GM10248 (cell line): ENCODE data around the gene CUBN.

ENCODE experiments used
- CTCF ChIA-PET: fragments of 300-600 bp; sonication (Branson Sonifier 250); formaldehyde crosslinking; extraction: SDS; loops from one replicate; lab custom pipeline; 2021; ENCODE audit warnings: antibody characterized with exemption; lab: Yijun Ruan, JAX
- POLR2A ChIA-PET: fragments of 350-650 bp; sonication (Branson Sonifier 250); formaldehyde crosslinking; extraction: SDS; loops from one replicate; lab custom pipeline; 2020; ENCODE audit warnings: antibody characterized with exemption; lab: Yijun Ruan, JAX
- DNase-seq: peaks from one replicate; pipeline ENCODE4 v3.0.0; 2012; ENCODE audit errors: extremely low spot score
- TF ChIP-seq, protein P1 (sequence below): IDR thresholded peaks from 2 replicates; pipeline ENCODE4 v1.5.1; 2012; ENCODE audit warnings: mild to moderate bottlenecking, low read depth; ENCODE audit errors: extremely low read depth, missing control alignments, control extremely low read depth

CUBN gene

DNA sequence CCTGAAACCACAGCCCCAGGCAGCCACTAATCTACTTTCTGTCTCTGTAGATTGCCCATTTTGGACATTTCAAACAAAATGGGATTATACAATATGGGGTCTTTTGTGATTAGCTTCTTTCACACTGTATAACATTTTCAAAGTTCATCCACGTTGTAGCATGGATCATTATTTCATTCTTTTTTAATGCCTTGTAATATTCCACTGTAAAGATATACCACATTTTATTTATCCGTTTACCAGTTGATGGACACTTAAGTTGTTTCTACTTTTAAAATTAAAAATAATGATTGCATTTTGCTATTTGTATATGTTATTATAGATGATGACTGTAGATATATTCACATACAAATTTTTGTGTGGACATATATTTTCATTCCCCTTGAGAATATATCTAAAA lies 60.7 kb downstream of the CUBN start:
- TF ChIP-seq, protein P1, sequence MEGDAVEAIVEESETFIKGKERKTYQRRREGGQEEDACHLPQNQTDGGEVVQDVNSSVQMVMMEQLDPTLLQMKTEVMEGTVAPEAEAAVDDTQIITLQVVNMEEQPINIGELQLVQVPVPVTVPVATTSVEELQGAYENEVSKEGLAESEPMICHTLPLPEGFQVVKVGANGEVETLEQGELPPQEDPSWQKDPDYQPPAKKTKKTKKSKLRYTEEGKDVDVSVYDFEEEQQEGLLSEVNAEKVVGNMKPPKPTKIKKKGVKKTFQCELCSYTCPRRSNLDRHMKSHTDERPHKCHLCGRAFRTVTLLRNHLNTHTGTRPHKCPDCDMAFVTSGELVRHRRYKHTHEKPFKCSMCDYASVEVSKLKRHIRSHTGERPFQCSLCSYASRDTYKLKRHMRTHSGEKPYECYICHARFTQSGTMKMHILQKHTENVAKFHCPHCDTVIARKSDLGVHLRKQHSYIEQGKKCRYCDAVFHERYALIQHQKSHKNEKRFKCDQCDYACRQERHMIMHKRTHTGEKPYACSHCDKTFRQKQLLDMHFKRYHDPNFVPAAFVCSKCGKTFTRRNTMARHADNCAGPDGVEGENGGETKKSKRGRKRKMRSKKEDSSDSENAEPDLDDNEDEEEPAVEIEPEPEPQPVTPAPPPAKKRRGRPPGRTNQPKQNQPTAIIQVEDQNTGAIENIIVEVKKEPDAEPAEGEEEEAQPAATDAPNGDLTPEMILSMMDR, result no peak
- no peak for DNase-seq
- ChIA-PET POLR2A (no interaction called here), CTCF (no interaction called here)

DNA sequence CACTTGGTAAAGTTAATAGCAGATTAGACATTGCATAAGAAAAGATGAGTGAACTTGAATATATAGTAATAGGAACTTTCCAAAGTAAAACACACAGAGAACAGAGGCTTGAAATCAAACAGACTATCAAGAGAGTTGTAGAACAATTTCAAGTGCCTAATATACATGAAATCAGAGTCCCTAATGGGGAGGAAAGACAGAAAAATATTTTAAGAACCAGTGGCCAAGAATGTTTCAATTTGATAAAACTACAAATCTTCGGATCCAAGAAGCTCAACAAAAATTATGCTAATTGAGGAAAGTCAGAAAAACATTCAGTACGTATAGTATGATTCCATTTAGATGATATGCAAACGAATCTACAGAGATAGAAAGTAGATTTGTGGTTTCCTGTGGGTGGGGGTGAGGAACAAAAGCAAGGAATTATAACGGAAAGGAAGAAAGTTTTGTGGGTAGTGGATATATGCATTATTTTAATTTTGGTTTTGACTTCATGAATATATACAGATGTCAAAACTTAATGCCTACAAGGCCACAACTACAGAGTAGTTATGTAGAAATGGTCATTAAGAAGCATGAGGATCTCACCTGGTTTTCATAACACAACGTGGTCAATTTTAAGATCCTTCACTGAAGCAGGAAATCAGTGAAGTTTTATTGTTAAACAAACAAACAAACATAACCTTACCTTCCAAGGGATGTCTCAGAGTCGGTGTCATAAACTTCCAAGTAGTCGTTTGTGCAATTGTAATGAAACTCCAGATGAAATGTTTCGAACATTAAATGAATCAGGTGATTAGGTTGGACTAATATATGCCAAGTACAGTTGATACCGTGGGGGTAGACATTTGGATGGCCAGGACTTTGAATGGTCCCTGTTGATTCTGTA lies 62.0 kb downstream of the CUBN start:
- CTCF ChIA-PET, result no interaction called here
- POLR2A ChIA-PET, result no interaction called here
- TF ChIP-seq, protein P1, result no peak
- no peak for DNase-seq

DNA sequence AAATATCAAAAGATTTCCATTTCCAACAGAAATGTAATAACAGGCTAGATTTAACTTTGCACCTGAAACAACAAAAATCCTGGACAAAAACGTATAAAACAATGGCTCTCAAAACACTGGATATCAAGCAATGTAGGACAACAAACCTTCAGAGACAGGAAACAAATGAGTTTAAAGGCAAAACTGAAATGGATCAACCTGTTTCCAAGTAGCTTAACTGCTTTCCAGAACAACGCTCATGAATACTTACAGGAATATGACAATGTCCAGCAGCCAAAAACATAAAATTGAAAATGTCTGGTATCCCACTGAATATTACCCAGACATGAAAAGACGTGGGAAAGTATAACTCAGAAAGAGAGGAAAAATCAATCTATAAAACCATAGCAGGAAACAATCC lies 62.8 kb downstream of the CUBN start:
- ChIA-PET CTCF (no interaction called here), POLR2A (no interaction called here)
- TF ChIP-seq, protein P1, result no peak
- no peak for DNase-seq

DNA sequence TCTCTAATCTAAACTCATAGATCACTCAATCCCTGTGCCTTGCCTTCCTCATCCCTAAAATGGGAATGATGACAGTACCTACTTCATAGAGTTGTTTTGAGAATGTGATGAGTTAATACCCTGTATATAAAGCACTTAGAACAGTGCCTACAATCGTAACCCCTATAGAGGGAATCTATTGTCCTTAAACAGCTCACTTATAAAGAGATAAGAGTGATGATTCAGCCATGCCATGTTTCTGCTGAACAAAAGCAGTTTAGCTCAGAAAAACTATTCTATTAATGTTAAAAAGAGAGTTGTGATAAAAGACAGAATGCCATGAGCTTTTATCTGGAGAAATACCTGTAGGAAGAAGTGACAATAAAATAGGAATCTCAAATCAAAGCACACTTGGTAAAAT lies 63.6 kb downstream of the CUBN start:
- TF ChIP-seq, protein P1, result no peak
- POLR2A ChIA-PET, result no interaction called here
- CTCF ChIA-PET, result no interaction called here
- DNase-seq, result no peak

DNA sequence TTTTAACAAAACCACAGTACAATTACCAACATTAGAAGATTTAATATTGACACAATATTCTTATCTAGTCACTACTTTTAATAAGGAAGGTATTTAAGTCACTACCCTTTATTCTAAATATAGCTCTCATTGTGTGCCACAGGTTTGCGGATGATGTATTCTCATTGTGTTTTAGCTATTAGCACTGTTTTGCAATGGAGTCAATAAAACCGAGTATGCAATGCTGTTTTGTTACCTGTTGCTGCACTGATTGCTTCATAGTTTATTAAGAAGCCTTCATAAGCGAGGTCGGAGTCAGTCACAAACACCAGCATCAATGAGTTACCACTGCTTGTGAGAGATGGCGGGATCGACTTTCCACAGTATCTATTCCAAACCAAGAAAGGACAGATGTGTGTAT lies 64.3 kb downstream of the CUBN start:
- POLR2A ChIA-PET, result no interaction called here

DNA sequence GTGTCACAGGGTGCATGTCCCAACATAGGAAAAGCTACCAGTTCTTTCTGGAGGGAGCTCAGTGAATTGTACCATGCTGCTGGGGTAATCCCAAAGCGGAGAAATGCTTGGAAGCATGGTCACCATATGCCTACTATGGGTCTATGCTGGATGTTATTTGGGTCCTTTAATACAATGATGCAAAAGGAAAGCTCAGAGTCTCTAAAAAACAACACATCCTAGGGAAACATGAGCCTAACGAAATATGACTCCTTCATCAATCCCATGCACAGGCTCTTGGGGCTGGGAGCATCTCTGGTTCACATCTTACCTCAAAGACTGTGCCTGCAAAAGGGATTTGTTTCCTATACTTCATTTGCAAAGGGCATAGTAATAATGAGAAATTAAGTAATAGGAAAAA lies 65.2 kb downstream of the CUBN start:
- CTCF ChIA-PET, result no interaction called here
- DNase-seq, result no peak
- TF ChIP-seq, protein P1, result no peak
- POLR2A ChIA-PET, result no interaction called here

More for the DNA sequence above, 64.3 kb downstream of the CUBN start:
- TF ChIP-seq, protein P1, result no peak
- CTCF ChIA-PET, result no interaction called here
- no peak for DNase-seq
